HG03558 (cell line): ENCODE measurements around the gene IFT122.
A peak's percentile ranks its signal among the peaks of the same experiment; 100 is the strongest.

Experiments used
- ATAC-seq: cut with Tn5 transposase; IDR thresholded peaks from one replicate; pipeline ENCODE4 v1.9.1; 2021; ENCODE audit warnings: moderate number of reproducible peaks; ENCODE audit not compliant: unreplicated experiment; ENCODE audit errors: extremely low read depth

IFT122 gene

DNA sequence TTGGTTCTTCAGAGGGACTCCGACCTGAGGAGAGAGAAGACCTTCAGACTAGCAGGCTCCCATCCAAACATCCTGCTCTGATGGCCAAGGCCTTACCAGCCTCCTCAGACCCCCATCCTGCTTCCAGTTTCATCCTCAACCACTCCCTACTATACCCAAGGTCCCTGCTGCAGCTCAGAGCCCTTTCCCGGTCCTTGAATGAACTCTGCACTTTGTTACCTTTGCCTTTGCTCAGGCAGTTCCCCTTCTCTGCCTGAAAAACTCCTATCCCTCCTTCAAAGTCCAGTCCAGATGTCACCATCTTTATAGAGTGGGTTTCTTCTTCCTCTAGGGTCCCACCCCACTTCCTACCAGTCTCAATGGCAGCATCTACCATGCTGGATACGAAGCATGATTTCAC is 24.6 kb upstream of the IFT122 start:
- no peak for ATAC-seq

DNA sequence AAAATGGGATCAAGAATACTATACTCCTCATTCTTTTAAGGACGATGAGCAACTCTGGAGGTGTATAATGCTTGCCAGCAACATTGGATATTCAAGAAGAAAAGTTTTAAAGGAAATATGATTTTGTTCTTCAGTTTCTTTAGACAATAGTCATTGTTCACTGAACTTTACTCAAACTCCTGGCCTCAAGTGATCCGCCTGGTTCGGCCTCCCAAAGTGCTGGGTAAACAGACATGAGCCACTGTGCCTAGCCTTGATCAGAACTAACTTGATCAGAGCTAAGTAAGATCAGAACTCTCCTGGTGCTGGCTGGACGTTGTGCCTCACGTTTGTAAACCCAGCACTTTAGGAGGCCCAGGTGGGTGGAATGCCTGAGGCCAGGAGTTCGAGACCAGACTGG is 24.2 kb upstream of the IFT122 start:
- no peak for ATAC-seq

DNA sequence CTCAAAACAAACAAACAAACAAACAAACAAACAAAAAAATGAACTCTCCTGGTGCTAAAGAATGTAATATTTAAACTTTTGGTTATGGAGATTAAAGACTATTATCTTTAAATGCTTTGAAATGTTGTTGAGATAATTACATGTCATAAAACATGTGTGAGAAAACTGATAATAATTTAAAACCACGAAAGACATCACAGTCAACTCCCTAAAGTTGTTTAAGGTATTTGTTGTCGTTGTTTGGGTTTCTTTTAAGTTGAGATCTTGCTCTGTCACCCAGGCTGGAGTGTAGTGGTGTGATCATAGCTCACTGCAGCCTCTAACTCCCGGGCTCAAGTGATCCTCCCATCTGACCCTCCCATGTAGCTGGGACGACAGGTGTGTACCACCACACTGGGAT is 23.6 kb upstream of the IFT122 start:
- no peak for ATAC-seq

DNA sequence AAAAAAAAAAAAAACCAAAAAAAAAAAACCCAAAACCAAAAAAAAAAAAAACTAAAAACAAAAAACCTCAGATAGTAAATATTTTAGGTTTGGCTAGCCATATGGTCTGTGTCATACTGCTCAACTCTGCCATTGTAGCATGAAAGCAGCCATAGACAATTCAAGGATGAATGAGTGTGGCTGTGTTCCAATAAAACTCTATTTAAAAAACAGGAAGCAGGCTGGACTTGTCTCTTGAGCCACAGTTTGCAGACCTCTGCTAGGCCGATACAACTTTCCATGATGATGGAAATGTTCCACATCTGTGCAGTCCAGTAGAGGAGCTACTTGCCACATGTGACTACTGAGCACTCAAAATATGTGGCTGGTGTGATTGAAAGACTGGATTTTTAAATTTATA is 22.7 kb upstream of the IFT122 start:
- no peak for ATAC-seq

DNA sequence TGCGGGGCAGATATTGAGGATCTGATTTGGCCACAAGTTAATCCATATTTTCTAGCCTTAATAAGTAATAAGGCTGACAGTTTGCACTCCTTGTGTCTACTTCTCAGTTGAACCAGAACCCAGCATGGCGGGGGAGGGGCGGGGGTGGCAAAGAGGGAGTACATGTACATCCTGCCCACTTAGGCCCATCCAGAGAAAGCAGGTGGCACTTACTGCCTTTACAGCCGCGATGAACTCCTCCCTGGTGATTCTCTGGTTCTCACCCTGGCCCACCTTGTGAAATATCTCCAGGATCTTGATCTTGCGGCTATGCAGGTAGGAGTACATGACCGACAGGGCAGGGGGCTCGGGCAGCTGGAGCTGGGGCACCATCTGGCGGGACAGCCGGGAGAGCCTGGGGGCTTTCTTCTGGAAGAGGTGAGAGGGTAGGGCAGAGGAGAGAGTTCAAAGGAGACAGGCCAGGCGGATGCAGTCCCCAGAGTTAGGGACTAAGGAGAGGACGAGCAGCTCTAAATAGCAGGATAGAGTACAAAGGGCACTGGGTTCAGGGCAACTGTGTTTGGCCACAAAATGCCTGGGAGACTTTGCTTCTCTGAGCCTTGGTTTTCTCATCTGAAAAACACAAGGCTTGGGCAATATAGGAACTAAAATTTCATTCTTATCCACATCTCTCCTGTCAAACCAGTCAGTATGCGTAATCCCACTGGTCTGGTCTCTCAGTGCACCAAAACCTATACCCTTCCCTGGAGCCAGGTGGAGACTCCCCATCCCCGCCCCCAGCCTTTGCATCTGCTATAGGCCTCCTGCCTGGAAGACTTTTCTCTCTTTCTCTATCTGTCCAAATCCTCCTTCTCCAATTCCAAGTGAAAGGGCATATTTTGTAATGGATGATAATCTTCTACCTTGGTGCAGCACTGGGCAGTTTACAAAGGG is 21.7 kb upstream of the IFT122 start:
- ATAC-seq: no peak

DNA sequence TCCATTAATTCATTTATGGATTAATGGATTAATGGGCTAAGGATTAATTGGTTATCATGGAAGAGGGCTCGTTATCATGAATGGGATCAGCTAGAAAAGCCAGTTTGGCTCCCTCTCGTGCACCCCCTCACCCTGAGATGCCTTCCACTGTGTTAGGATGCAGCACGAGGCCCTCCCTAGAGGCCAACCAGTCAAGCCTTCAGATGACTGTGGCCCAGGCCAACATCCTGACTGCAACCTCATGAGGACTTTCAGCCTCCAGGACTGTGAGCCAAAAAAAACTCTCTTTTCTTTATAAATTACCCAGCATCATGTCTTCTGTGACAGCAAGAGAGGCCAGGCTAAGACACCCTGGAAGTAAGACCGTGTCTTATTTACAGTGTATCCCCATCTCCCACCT is 20.5 kb upstream of the IFT122 start:
- ATAC-seq: no peak

DNA sequence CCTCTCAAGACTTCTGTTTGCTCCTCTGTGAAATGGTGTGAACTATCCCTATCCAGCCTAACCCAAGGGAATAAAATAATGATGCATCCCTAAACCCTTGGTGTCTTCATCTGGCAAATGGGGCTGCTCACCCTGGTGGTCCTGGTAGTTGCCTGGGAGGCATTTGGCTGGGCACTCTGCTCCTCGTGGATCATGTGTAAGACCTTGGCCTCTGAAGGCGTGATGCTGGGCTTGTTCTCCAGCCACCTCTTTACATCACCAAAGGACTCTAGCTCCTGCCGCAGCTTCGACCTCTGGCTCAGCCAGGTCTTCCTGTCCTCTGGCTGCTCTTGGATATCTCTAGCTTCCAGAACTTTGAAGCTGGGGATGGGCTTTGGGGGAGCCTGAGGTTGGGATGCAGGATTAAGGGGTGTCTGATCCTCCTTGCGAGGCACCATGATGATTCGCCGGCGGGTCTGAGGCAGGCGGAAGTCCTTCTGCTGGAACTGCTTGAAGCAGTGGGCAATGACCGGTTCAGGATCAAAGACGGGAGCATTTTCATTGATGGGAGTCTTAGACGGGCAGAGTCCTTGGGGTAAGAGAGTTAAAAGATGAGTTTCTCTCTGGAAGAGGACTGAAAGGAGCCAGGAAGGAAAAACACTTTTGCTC is 18.7 kb upstream of the IFT122 start:
- no peak for ATAC-seq

DNA sequence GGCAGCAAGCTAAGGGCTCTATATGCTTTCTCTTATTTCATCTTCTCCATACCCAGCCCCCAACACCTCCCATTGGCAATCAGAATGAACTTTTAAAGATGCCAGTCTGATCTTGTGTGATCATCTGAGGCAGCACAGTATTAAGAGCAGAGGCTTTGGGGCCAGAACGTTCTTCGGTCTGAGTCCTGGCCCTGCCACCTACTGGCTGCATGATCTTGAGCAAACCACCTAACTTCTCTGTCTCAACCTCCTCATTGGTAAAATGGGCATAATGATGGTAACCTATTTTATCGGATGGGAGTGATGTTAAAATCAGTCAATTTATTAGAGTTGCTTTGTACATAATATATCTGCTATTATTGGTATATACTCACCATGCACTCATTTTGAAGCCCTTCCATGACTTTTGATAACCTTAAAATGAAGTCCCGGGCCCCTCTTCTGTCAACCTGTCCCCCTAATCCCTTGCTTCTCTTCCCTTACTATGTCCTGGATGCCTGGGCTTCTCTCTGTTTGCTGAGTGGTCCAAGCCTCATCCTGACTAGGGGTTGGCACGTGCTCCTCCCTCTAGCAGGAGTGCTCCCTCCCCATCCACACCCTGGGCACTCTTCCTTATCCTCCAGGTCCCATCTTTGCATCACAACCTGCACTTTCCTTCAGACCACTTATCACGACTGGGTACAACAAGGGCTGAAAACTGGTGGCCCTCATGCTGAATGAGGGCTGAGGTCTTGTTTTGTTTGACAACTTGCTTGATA is 17.9 kb upstream of the IFT122 start:
- no peak for ATAC-seq

DNA sequence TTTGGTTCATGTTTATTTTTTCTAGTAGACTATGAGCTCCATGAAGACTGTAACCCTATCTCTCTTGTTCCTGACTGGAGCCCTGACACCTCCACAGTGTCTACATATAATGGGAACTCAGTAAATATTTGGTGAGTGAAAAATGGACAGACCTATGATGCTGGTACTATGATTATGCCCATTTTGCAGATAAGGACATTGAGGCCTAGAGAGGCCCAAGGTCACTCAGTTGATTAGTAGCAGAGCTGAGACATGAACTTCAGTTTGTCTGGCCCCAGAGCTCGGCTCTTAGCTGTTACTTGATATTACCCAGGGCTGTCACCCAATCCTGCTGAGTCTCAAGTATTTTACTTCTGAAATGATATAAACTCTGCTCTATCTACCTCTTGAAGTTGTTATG is 17.1 kb upstream of the IFT122 start:
- no peak for ATAC-seq

DNA sequence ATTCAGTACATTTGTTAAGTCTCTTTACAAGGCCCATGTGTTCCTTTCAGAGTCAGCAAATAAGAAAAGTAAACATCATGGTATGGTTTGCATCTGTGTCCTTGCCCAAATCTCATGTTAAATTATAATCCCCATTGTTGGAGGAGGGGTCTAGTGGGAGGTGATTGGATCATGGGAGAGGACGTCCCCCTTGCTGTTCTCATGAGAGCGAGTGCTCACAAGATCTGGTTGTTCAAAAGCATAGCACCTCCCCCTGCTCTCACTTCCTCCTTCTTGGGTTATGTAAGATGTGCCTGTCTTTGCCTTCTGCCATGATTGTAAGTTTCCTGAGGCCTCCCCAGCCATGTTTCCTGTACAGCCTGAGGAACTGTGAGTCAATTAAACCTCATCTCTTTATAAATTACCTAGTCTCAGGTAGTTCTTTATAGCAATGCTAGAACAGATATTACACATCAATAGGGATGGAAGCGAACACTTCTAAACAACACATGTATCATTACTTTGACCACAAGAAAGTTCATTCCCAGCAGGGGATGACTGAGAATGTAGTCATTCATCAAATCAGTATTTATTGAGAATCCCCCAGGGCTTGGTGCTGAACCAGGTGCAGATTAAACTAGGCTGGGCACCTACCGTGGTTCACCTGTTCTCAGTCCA is 15.7 kb upstream of the IFT122 start:
- no peak for ATAC-seq

DNA sequence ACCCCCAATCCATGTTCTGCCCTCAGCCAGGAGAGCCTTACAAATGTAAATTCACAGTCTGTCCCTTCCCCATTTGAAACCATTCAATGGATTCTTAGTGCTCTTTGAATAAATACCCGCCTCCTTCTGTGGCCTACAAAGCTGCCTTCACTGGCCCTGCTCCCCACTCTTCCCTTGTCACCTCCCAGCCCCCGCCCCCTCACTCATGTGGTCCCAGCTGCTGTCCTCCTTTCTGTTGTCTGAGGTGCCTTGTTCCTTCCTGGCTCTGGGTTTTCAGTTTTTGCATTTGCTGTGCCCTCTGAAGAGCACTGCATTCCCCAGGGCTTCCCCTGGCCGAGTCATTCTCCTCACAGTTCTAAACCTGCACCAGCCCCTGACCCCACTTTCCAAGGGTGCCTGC is 14.8 kb upstream of the IFT122 start:
- ATAC-seq: no peak

DNA sequence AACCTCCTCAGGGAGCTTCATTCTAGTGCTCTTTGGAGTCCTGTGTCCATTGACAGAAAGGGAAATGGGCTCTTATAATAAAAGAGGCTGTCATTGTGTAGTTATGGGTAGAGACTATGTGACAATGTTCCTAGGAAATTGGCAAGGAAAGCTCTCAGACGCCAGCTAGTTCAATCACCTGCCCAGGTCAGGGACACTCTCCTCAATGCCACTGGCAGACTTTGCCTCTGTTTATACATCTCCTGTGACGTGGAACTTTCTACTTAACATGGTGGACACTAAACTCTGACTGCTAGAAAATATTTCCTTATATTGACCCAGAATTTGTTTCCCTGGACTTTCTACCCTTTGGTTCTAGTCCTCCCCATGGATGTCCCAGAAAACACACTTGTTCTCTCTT is 14.4 kb upstream of the IFT122 start:
- no peak for ATAC-seq

DNA sequence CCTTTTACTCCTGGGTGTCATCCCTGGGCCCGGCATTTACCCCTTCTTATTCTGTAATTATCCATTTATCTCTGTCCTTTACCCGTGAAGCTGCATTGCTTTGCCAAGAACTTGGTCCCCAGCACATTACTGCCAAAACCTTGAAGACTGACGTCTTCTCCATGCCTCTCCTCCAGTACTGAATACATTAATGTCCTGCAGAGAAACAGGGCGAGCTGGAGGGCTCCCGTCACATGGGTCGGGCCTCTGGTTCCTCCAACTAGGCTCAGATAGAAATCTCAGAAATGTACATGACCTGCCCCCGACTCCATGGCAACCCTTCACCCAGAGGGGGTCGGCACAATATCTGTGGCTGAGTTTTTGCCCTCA is 12.0 kb upstream of the IFT122 start:
- no peak for ATAC-seq

DNA sequence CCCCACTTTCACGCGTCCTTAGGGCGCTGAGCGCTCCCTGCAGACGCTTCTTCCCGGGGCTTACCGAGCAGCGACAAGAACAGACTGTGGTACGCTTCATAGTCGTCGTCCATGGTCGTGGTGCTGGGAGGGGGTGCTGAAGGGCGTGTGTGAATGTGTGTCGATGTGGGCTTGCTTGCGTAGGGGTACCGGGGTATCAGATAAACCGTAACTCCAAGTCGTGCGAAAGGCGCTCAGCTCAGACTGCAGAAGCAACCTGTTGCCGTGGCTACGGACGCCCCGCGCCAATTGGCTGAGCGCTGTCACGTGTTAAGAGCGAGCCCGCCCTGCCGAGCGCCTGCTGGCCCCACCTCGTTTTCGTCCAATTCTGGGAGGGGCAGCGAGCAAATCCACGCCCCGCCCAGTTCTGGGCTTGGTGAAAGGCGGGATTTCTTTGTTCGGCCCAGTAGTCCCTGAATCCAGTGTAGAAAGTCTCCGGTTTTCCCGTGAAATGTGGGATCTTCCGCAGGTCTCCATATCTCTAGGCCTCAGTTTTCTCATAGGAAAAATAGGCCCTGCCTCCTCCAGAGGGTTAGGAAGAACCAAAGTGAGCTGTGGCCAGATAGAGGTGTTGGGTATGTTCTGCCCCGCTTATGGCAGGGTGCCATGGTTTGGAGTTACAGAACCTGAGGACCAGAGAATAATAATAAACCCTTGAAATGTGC is 11.5 kb upstream of the IFT122 start, which contains the start of gene EFCAB12:
Gene EFCAB12, minus strand, starts transcription at position 261 of the 704 bp plus-strand sequence. Its CDS starts 148 bp downstream, at position 113.
- ATAC-seq: peak; percentile 81

DNA sequence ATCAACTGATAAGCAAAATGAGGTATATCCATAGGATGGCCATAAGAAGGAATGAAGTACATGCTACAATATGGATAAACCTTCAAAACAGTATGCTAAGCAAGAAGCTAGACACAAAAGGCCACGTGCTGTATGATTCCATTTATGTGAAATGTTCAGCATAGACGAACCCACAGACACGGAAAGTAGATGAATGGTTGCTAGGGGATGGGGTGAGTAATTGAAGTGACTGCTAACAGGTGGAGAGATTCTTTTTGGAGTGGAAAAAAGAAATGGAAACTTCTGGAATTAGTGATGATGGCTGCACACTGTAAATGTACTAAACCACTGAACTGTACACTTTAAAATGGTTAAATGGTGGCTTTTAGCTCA is 11.0 kb upstream of the IFT122 start:
- ATAC-seq: no peak

DNA sequence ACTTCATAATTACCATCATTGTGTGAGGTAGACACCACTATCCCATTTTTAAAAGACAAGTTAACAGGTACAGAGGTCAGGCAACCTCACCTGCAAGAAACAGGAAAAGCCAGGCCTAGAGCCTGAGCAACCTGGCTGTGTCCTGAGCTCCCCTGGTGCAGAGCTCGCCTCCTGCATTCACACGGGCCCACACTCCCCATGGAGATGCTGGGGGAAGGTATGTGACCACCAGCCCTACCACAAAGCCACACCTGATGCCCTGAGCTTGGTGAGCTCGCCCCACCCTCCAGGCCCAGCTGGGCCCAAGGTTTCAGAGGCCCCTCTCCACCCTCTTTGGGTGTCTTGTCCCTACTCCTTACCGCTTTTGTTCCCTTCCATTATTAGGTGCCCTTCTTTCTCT is 10.4 kb upstream of the IFT122 start:
- ATAC-seq: no peak

DNA sequence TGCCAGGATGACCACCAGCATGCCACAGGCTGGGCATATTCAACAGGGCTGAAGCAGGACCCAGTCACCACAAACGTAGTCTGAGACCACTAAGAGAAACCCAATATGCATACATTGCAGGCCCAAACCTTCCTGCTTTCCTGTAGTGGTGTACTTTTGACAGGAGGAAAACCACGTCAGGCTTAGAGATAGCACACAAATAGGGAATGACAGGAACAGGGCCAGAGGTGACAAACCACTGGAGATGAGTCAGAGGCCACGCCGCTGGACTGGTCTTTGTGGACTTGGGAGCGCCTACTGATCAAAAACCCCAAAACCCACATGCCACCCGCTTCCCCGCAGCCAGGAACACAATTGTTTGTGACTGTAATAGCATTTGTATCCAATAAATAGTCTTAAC is 8.0 kb upstream of the IFT122 start:
- no peak for ATAC-seq

DNA sequence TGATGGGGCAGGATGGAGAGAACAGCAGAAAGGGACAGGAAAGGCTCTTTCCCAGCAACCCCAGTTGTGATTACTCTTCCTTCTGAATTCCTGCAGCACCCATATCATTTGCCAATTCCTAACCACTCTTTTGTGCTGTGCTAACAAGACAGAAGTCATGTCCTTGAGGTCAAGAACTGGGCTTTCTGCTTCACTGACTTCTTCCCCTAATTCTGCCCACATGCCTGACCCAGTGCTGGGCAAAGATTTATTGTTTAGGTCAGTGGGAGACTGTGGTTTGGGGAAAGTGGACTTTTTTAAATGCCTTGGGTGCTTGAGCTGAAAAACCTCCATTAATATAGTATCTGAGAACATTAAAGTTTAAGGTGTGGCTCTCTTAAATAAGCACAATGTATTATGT is 7.4 kb upstream of the IFT122 start:
- no peak for ATAC-seq

DNA sequence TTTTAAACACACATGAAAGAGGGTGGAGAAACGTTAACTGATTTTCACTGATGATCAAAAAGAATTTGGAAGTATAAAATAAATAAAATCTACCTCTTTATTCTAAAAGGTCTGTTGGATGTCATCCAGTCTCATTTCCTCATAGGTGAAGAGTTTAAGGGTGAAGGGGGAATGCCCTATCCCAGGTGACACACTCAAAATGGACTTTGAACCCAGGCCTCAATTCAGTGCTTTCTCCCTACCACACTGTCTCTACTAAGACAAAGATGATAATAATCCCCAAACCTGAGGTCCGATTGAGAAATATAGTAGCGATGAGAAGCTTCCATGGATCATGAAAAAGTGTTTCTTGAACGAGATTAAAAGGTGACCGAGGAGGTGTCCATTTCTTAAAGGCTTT is 6.5 kb upstream of the IFT122 start:
- no peak for ATAC-seq

DNA sequence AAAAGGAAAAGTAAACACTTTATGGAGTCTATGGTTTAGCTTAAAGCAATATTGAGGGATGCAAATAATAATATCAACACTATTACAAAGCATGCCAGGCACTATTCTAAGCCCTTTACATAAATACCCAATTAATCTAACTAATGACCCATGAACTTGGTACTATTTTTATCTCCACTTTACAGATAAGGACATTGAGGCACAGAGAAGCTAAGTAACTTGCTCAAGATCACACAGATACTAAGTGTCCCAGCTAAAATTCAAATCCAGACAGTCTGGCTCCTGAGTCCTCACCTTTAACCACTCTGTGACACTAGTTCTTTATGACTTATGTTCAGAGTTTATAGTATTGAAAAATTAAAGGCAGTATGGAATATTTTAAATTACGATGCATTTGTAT is 5.9 kb upstream of the IFT122 start:
- ATAC-seq: no peak
